Kidney capillary endothelial cell (primary cell): ENCODE measurements around the gene PUS7L.
"Not testable (repeated sequence)": the region's sequence is repeated elsewhere in the genome, so short reads cannot be mapped to it uniquely, and the experiment has no call there.

Source experiments
- DNase-seq: peaks from one replicate; pipeline ENCODE4 v3.0.0-alpha.2; 2018; ENCODE audit warnings: low spot score

PUS7L gene, protein sequence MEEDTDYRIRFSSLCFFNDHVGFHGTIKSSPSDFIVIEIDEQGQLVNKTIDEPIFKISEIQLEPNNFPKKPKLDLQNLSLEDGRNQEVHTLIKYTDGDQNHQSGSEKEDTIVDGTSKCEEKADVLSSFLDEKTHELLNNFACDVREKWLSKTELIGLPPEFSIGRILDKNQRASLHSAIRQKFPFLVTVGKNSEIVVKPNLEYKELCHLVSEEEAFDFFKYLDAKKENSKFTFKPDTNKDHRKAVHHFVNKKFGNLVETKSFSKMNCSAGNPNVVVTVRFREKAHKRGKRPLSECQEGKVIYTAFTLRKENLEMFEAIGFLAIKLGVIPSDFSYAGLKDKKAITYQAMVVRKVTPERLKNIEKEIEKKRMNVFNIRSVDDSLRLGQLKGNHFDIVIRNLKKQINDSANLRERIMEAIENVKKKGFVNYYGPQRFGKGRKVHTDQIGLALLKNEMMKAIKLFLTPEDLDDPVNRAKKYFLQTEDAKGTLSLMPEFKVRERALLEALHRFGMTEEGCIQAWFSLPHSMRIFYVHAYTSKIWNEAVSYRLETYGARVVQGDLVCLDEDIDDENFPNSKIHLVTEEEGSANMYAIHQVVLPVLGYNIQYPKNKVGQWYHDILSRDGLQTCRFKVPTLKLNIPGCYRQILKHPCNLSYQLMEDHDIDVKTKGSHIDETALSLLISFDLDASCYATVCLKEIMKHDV

GRCh38 chr12:43758728-43759563 is at the start of gene PUS7L, which contains the start of gene IRAK4:
PUS7L (minus strand) TSS chr12:43758790; CDS start chr12:43755245, 3,545 bp downstream.
IRAK4 (plus strand) TSS chr12:43758951; CDS start chr12:43768112, 9,161 bp downstream.
- peak; percentile 97 for DNase-seq

DNA sequence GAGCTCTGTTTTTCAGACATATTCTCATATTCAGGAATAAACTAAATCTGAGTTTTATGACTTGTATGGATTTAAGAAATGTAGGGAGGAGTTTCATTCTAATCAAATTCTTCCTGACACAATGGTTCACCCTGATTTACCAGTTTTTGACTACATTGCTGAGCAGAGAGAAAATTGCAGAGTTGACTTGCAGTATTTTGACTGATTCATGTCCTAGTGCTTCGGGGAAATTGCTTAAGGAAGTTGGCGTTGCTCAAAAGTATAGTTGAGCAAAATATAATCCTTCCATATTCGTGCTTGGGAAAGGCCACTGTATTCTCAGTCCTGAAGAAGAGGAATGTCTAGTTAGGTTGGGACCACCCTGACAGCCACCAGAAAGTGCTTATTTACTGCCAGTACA is 48.8 kb upstream of the PUS7L start:
- no peak for DNase-seq

DNA sequence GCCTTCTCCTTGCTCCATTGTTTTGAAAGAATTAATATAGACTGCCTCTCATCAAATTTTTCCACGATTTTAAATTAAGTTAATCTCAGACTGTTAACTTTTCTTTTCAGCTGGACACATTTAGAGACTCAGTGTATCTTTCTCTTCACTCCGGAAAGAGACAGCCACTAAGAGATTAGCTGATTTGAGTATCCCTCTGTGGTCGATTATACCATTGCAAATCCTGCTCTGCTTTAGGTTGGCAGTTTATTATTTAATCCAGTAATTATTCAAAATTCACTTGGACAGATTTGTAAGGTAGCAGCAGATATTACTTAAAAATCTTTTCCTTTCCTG is 48.1 kb upstream of the PUS7L start:
- no peak for DNase-seq

- peak; percentile 59 for DNase-seq
These were observed 47.5 kb upstream of the PUS7L start, which contains the start of gene TWF1 for GRCh38 chr12:43805860-43806736. TWF1 (minus strand) TSS chr12:43806317; CDS start chr12:43806245, 72 bp downstream.

DNA sequence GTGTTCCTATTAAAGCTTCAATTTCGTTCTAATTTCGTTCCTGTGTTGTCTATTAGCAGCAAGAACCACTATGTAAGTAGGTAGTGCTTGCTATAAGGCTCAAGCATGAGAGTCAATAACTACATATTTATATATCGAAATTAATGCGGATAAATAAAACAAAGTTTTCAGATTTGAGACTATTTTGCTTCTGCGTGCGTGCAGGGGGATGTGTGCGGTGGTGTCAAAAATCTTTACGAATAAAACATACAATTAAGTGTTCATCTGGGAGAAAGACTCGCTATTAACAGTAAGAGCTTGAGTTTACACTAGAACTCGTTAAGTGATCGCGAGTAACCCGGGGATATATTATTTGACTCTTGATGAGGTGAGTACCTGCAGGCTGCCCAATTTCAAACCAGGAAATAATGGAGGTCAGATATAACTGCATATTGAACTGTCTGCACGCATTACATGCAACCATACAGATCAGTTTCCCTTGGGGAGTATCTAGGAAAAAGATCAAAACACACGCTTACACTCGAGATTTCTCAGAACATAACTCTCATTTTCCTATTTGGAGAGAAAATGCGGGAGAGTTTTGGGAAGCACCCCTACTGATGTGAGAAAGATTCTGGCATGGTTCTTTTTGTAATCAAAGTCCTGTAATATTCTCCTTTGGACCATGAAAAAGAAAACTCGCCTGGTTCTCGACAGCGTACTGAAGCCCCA is 46.7 kb upstream of the PUS7L start:
- DNase-seq: peak; percentile 33

DNA sequence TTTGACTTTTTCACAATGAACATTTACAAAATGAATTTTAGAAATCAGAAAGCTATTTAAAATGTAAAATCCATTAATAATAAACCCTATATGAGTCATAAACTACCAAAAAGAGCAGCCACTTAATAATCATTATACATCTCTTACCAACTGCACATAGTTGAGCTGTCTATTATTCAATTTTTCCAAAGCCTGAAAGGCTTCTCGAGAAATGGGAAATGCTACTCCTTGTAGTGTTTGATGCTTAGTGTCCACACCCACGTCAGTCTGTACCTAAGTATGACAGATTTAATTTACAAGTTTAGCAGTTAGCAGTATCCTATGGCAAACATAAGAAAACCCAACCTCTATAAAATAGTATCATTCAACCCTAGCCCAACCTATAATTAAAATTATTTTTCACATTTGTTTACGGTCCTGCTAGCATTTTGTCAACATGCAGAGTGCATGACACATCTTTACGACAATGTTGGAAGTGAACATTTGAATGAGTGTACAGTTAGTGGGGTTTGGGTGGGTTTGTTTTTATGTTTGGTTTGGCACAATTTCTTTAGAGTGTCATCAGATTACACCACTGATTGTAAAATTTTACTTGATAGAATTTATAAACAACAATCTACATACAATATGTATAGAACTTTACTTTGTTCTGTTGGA is 39.1 kb upstream of the PUS7L start:
- DNase-seq: no peak

GRCh38 chr12:43795716-43796280 is 37.2 kb upstream of the PUS7L start:
- DNase-seq: no peak

DNA sequence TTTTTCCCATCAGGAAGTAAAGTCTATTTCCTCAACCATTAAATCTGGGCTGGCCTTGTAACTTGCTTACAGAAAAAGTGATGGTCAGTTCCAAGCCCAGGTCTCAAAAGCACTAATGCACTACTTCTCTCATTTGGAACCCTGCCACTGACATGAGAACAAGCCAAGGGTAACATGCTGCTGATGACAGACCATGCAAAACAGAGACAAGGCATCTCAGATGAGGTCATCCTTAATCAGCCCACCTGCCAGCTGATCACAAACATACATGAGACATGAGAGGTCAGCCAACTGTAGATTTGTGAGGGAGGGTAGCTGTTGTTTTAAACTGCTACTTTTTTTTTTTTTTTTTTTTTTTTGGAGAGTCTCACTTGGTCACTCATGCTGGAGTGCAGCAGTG is 31.4 kb upstream of the PUS7L start:
- DNase-seq: no peak

DNA sequence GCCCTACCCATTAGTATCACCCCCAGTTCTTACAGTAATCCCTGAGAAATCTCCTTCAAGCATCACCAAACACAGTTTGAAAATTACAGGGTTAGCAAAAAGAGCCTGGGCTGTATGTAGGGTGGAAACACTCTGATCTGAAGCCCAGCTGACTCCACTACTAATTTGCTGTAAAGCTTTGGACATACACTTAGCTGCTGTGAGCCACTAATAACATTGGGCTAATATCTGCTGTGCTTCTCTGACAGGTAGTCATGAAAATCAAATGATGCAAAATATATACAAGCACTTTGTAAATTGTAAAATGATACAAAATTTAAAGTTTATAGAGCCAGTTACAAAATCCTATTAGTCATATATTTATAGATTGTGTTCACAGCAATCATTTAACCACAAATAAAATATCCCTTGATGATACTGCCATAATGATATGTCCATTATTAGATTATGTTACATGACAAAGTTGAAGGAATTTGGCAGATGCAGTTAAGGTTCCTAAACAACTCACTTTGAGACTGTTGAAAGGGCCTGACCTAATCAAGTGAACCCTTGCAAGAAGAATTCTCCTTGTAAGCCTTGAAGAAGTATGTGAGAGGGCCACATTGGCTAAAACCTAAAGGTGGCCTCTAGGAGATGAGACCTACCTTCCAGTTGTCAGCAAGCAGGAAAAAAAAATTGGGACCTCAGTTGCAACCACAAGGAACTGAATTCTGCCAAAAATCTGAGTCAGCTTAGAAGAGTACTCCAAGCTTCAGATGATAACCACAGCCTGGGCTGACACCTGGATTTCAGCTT is 28.5 kb upstream of the PUS7L start:
- no peak for DNase-seq

GRCh38 chr12:43776498-43776897 is 17.9 kb upstream of the PUS7L start:
- DNase-seq: no peak

GRCh38 chr12:43766291-43766690 is 7.7 kb upstream of the PUS7L start:
- DNase-seq: no peak

DNA sequence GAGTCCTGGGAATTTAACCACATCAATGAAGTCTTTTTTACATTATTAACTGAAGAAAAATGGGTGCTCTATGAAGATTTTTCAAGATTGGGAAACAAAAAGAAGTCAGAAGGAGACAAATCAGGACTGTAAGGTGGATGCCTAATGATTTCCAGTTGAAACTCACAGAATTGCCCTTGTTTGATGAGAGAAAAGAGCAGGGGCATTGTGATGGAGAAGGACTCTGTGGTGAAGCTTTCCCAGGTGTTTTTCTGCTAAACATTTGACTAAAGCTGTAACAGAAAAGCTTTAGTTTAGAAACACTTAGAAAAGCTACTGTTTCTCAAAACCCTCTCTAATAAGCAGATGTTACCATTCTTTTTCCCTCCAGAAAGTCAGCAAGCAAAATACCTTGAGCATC is 5.9 kb upstream of the PUS7L start:
- DNase-seq: no peak

DNA sequence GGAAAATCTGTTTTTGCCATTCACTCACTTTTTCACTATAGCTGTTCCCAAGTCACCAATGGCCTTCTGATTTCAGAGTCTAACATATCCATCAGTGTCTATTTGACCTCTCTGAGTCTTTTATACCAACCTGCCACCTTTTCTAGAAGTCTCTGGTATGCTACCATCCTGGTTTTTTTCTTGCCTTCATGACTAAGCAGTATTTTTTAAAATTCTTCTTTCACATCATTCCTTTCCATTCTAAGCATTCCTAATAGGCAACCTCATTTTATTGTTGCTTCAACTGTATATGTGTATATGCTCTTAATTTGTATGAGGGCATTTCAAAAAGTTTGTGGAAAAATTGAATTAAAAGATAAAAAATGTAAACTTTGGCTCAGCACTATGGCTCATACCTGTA is 5.2 kb upstream of the PUS7L start:
- DNase-seq: no peak

DNA sequence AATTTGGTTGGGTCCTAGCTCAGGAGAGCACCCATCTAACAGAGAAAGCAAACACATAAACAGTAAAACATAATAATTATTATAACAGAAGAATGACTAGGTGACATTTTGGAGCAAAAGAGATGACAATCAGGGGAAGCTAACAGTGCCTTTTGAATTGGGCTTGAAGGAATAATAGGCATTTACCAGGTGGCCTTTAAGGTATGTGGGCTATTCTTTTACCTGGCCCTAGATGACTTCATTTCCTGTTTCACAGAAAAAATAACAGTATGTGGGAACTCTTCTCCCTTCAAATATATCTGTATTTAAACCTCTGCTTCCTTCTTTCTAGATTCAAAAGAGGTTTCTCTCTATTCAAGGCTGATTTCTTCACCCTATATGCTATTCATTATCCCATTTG is 4.0 kb upstream of the PUS7L start:
- DNase-seq: no peak

DNA sequence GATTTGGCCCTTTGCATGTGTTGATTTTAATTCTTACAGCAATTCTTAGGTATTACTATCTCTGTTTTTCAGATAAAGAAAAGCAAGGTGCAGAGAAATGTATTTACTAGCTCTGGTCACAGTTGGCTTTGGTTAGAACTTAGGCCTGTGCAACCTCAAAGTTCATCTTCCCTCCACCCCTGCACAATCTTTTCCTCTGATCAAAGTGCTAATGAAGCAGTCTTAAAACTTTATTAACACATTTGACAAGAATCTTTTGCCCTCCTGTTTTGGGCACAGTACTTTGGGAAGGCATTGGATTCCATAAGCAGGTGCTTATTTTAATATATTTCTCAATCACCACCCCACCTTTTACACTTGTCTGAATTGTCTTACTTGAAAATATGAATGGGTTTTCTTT is 2.9 kb upstream of the PUS7L start:
- DNase-seq: no peak

DNA sequence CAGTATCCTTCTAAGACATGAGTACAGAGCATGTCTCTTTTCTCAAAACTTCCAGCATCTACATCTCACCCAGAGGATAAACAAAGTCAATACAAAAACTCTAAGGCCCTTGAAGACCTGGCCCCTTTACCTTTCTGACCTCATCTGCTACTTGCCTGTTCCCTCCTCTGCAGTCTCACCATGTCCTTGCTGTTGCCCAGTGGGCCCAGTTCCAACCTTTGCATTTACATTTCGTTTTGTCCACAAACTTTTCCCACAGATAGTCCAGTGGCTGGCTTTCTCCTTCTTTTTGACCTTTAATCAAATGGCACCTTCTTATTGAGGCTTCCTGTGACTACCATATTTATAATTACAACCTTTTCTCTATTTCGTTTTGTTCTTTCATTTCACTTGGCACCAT is 1.8 kb upstream of the PUS7L start:
- DNase-seq: no peak

GRCh38 chr12:43758247-43758727 is 303 bp downstream of the PUS7L start:
- DNase-seq: peak; percentile 12

DNA sequence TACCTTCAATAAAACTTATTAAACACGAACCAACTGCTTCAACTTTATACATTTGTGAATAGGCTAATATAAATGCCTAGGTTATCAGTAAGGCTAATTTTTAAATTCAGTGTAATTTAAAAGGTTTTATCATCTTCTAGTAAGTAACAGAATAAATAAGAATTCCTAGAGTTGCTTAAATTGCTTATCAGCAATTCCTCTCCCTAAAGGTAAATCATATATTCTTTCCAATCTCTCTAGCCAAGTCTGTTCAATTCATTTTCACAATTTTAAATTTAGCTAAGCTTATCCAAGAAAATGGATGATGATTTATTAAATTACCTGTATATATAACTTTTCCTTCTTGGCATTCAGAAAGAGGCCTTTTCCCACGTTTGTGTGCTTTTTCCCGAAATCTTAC is 4.6 kb downstream of the PUS7L start:
- no peak for DNase-seq

- not testable (repeated sequence) for DNase-seq
These were observed 7.2 kb downstream of the PUS7L start for GRCh38 chr12:43751360-43751759.
